Measurements from ENCODE around the gene RASAL1.
"Not testable (repeated sequence)": the region's sequence is repeated elsewhere in the genome, so short reads cannot be mapped to it uniquely, and the experiment has no call there.

Gene RASAL1

GRCh38 chr12:113142173-113142885, 6.8 kb upstream of the RASAL1 start:
- no peak for DNase-seq (ENCODE audit: low read depth in 2 of 2, low spot score in 1 of 2)

GRCh38 chr12:113141716-113142115, 6.2 kb upstream of the RASAL1 start:
- DNase-seq (ENCODE audit: low read depth in 2 of 2, low spot score in 1 of 2): not testable (repeated sequence)

- DNase-seq (ENCODE audit: low read depth in 2 of 2, low spot score in 1 of 2): no peak
Observed at GRCh38 chr12:113140706-113141105, 5.1 kb upstream of the RASAL1 start.

- DNase-seq (ENCODE audit: low read depth in 2 of 2, low spot score in 1 of 2): no peak
Observed at GRCh38 chr12:113138826-113139225, 3.3 kb upstream of the RASAL1 start.

- no peak for DNase-seq (ENCODE audit: low read depth in 2 of 2, low spot score in 1 of 2)
Observed at GRCh38 chr12:113137861-113138783, 2.6 kb upstream of the RASAL1 start.

GRCh38 chr12:113136990-113137511, 1.5 kb upstream of the RASAL1 start:
- no peak for DNase-seq (ENCODE audit: low read depth in 2 of 2, low spot score in 1 of 2)

GRCh38 chr12:113136128-113136989, 798 bp upstream of the RASAL1 start:
- no peak for DNase-seq (ENCODE audit: low read depth in 2 of 2, low spot score in 1 of 2)

GRCh38 chr12:113134521-113134951, 1.0 kb downstream of the RASAL1 start:
- DNase-seq (ENCODE audit: low read depth in 2 of 2, low spot score in 1 of 2): no peak

GRCh38 chr12:113134071-113134470, 1.5 kb downstream of the RASAL1 start:
- no peak for DNase-seq (ENCODE audit: low read depth in 2 of 2, low spot score in 1 of 2)

- DNase-seq (ENCODE audit: low read depth in 2 of 2, low spot score in 1 of 2): no peak
Observed at GRCh38 chr12:113133666-113134065, 1.9 kb downstream of the RASAL1 start.

GRCh38 chr12:113133036-113133435, 2.5 kb downstream of the RASAL1 start:
- DNase-seq (ENCODE audit: low read depth in 2 of 2, low spot score in 1 of 2): no peak

GRCh38 chr12:113131556-113131955, 4.0 kb downstream of the RASAL1 start:
- DNase-seq (ENCODE audit: low read depth in 2 of 2, low spot score in 1 of 2): no peak

GRCh38 chr12:113130457-113131135, 5.0 kb downstream of the RASAL1 start:
- no peak for DNase-seq (ENCODE audit: low read depth in 2 of 2, low spot score in 1 of 2)

GRCh38 chr12:113129664-113130456, 5.7 kb downstream of the RASAL1 start:
- no peak for DNase-seq (ENCODE audit: low read depth in 2 of 2, low spot score in 1 of 2)

GRCh38 chr12:113128802-113129663, 6.5 kb downstream of the RASAL1 start:
- DNase-seq (ENCODE audit: low read depth in 2 of 2, low spot score in 1 of 2): no peak

GRCh38 chr12:113127791-113128199, 7.8 kb downstream of the RASAL1 start:
- no peak for DNase-seq (ENCODE audit: low read depth in 2 of 2, low spot score in 1 of 2)

GRCh38 chr12:113120670-113121370, 14.7 kb downstream of the RASAL1 start:
- DNase-seq (ENCODE audit: low read depth in 2 of 2, low spot score in 1 of 2): no peak

All from stimulated activated CD8-positive, alpha-beta memory T cell treated with anti-CD3 and anti-CD28 coated beads, Interleukin-4, amount 100 ng/mL, for 1 hour (primary cell).